Activated CD8-positive, alpha-beta T cell treated with anti-CD3 and anti-CD28 coated beads, Interleukin-2, amount 10 ng/mL, durations not matched to agents 7 days and 5 days (primary cell): ENCODE measurements around the gene SRP54. TPM values are rescaled to one million over a fixed set of nuclear protein-coding genes. Genes with fewer than 3 reads are reported as not detected.
"Not testable (repeated sequence)": the region's sequence is repeated elsewhere in the genome, so short reads cannot be mapped to it uniquely, and the experiment has no call there.

Experiments used
- ATAC-seq: fragments of 150-1000 bp; cut with Tn5 transposase; one replicate; pipeline ENCODE4 v1.10.0; 2021; ENCODE audit warnings: moderate library complexity
- CTCF ChIA-PET: fragments of 350-600 bp; sonication (Branson Sonifier 250); formaldehyde crosslinking; loops from one replicate; lab custom pipeline; 2021; ENCODE audit warnings: antibody characterized with exemption; lab: Charles Lee
- POLR2A ChIA-PET: fragments of 350-600 bp; sonication (Branson Sonifier 250); formaldehyde crosslinking; loops from one replicate; lab custom pipeline; 2021; ENCODE audit warnings: antibody characterized with exemption; lab: Charles Lee
- DNase-seq: peaks from one replicate; pipeline ENCODE4 v3.0.0-alpha.2; 2020
- H3K27ac Mint-ChIP-seq: one replicate; pipeline ENCODE4 v1.8.0; 2021; ENCODE audit warnings: mild to moderate bottlenecking, mixed read lengths
- H3K27me3 Mint-ChIP-seq: one replicate; pipeline ENCODE4 v1.8.0; 2021; ENCODE audit warnings: low read depth, mixed read lengths
- H3K36me3 Mint-ChIP-seq: one replicate; pipeline ENCODE4 v1.8.0; 2021; ENCODE audit warnings: low read depth, mixed read lengths
- H3K4me1 Mint-ChIP-seq: one replicate; pipeline ENCODE4 v1.8.0; 2021; ENCODE audit warnings: low read depth, mixed read lengths
- H3K4me3 Mint-ChIP-seq: one replicate; pipeline ENCODE4 v1.8.0; 2021; ENCODE audit warnings: mild to moderate bottlenecking, mixed read lengths
- H3K9me3 Mint-ChIP-seq: one replicate; pipeline ENCODE4 v1.8.0; 2022; ENCODE audit warnings: mixed read lengths; ENCODE audit not compliant: insufficient read depth
- total RNA-seq, 2 experiments: library from RNA; stranded (reverse); gene quantifications; one replicate each; pipeline ENCODE4 v1.2.3, GENCODE V29; 2021

SRP54 gene
- total RNA-seq = 10 to 100 TPM; 58.6 to 61.6 TPM

DNA sequence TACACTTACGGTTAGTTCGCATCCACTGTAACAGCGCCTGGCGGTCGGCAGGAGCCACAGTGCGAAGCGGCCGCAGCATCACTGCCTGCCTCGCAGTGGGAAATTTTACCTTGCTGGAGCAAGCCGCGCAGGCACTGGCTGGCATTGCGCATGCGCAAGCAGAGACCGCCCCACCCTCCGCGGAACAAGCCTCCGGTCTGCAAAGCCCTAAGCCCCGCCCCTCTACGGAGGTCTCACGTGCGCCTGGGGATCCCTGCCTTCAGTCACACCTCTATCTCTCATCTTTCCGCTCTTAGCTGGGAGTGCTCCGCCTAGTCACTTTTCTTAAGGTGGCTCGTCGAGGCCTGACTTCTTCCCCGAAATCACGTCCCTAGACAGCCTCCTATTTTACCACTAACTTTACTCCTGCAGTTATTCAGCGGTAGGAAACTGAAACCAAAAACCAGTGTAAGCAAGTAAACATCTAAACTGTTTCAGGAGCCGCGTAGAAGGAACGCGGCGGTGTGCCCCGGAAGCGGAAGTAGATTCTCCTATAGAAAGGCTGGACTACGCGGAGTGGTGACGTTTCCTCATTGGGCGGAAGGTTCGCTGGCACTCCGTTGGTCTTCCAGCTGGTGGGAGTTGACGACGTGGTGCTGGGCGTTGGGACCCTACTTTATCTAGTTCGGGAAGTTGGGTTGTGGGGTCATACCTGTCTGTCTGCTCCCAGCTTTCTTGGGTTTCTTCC is at the start of gene SRP54:
TSS of gene SRP54 (plus strand) at position 572 of the 727 bp plus-strand sequence. CDS start 13,718 bp downstream, outside the sequence.
- Mint-ChIP-seq H3K4me3 (no peak within 1 kb of the TSS), H3K9me3 (no peaks in the 10 kb centered on the region), H3K4me1 (peaks cover 18% of the 10 kb centered on the region), H3K36me3 (peaks cover 17% of the 10 kb centered on the region), H3K27ac (no peak within 1 kb of the TSS), H3K27me3 (no peaks in the 10 kb centered on the region)
- DNase-seq (peak; percentile 100), ATAC-seq (peak; percentile 93)
- CTCF ChIA-PET = interaction anchor here (0.8 to 2.6 kb wide), 16 partner anchors 9 to 152 kb away, joined by 3 to 10 read pairs (median 4); partner anchors contain the start of genes BAZ1A, PPP2R3C and PRORP
- POLR2A ChIA-PET = interaction anchor here (0.6 to 4.5 kb wide), 21 partner anchors 11 to 439 kb away, joined by 3 to 43 read pairs (median 4); partner anchors contain the start of genes BAZ1A, FAM177A1, NFKBIA and PPP2R3C

DNA sequence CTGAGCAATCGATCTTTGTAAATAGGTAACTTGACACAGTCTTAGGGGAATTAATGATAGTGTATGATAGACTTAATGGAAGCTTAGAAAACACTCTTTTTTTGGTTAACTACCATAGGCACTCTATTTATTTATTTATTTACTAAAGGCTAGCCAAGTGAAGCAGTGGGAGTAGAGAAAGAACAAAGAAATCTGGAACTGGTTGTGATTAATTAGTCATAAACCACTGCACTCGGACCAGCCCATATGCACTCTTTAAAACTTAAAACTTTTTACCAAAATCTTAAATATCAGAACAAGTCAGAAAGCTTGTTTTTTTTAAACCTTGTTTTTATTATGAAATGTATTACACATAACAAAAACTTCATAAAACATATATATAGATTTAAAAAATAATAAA is 49.5 kb upstream of the SRP54 start:
- Mint-ChIP-seq H3K4me3 (no peak overlapping the region), H3K9me3 (no peaks in the 10 kb centered on the region), H3K27ac (no peak overlapping the region), H3K4me1 (peaks cover 29% of the 10 kb centered on the region), H3K27me3 (no peaks in the 10 kb centered on the region), H3K36me3 (peaks cover 9% of the 10 kb centered on the region)
- no peak for ATAC-seq
- no peak for DNase-seq
- ChIA-PET CTCF (no interaction called here), POLR2A (interaction anchor here (0.6 to 4.6 kb wide), 4 partner anchors 49 to 63 kb away, joined by 3 to 14 read pairs (median 4); partner anchors contain the start of gene SRP54)

DNA sequence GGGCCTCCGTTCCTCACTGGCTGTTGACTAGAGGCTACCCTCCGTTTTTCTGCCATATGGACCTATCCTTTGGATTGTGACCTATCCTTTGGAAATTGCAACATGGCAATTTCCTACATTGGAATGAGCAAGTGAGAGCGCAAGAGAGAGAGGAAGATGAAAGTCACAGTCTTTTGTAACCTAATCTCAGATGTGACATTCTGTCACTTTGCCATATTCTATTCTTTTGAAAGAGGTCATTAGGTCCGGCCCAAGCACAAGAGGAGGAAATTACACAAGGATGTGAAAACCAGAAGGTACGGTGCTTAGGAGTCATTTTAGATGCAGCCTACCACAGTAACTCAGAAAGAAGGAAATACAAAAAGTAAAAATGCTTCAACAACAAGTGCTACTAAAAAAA is 47.3 kb upstream of the SRP54 start:
- Mint-ChIP-seq H3K27me3 (no peaks in the 10 kb centered on the region), H3K36me3 (peaks cover 4% of the 10 kb centered on the region), H3K4me1 (peaks cover 14% of the 10 kb centered on the region), H3K9me3 (no peaks in the 10 kb centered on the region), H3K27ac (no peak overlapping the region), H3K4me3 (no peak overlapping the region)
- CTCF ChIA-PET = no interaction called here
- ATAC-seq (no peak), DNase-seq (no peak)
- POLR2A ChIA-PET = interaction anchor here (1.3 to 4.6 kb wide), 2 partner anchors 47 to 468 kb away, joined by 3 to 14 read pairs; partner anchors contain the start of gene SRP54

DNA sequence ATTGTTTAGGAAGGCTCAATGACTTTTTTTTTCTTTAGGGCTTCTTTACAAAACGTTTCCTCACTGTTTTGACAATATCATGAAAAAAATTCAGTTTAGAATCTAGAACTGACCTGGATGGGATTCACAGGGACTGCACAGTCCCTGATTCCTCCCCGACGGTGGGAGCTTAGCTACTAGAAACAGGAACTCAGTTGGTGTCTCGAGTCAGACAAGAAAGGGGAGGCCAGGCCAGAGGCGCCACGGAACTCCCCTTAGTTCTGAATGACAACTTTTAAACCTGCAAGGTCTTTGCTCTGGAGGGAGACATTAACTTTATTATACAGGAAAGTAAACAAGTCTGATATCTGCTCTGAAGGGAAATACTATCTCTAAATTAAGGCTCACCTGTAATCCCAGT is 45.4 kb upstream of the SRP54 start:
- Mint-ChIP-seq H3K27ac (no peak overlapping the region), H3K27me3 (no peaks in the 10 kb centered on the region)

DNA sequence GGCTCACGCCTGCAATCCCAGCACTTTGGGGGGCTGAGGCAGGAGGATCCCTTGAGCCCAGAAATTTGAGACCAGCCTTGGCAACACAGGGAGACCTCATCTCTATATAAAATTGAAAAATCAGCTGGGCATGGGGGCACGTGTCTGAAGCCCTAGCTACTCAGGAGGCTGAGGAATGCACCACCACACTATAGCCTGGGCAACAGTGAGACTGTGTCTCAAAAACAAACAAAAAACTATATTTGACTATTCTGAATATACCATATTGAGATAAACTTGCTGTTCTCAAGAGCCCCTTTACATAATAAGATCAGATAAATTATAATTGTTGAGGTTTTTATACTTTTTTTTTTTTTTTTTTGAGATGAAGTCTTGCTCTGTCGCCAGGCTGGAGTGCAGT is 44.9 kb upstream of the SRP54 start:
- CTCF ChIA-PET = no interaction called here
- no peaks in the 10 kb centered on the region for H3K27me3 Mint-ChIP-seq
- H3K36me3 Mint-ChIP-seq = peaks cover 5% of the 10 kb centered on the region
- H3K9me3 Mint-ChIP-seq = no peaks in the 10 kb centered on the region
- ATAC-seq (peak; percentile 33), DNase-seq (no peak)
- H3K4me3 Mint-ChIP-seq = no peak overlapping the region
- H3K4me1 Mint-ChIP-seq = peaks cover 3% of the 10 kb centered on the region
- POLR2A ChIA-PET = no interaction called here
- no peak overlapping the region for H3K27ac Mint-ChIP-seq

More for the DNA sequence above, 45.4 kb upstream of the SRP54 start:
- ChIA-PET CTCF (no interaction called here), POLR2A (no interaction called here)
- no peak for DNase-seq
- H3K36me3 Mint-ChIP-seq = peaks cover 5% of the 10 kb centered on the region
- H3K9me3 Mint-ChIP-seq = no peaks in the 10 kb centered on the region
- peaks cover 3% of the 10 kb centered on the region for H3K4me1 Mint-ChIP-seq
- ATAC-seq = no peak
- H3K4me3 Mint-ChIP-seq = no peak overlapping the region

DNA sequence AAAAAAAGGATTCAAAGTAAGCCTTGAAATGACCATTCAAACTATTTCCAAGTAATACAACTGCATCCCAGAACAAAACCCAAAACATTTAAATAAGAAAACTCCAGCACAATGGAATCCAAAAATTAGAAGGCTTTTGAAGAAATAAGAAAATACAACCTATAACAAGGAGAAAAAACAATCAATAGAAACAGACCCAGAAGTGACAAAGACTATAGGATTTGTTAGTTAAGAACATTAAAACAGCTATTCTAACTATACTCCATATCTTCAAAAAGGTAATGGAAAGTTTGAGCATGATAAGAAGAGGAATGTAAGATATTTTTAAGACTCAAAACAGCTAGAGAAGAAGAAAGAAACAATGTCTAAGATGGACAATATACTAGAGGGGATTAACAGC is 39.3 kb upstream of the SRP54 start:
- CTCF ChIA-PET = no interaction called here
- Mint-ChIP-seq H3K27me3 (no peaks in the 10 kb centered on the region), H3K4me3 (no peak overlapping the region), H3K36me3 (peaks cover 21% of the 10 kb centered on the region), H3K4me1 (no peaks in the 10 kb centered on the region), H3K27ac (no peak overlapping the region), H3K9me3 (peaks cover 8% of the 10 kb centered on the region)
- POLR2A ChIA-PET = interaction anchor here (0.6 kb wide), 1 partner anchor 123 kb away, joined by 3 read pairs; no protein-coding TSS in a partner anchor
- DNase-seq = no peak
- no peak for ATAC-seq

DNA sequence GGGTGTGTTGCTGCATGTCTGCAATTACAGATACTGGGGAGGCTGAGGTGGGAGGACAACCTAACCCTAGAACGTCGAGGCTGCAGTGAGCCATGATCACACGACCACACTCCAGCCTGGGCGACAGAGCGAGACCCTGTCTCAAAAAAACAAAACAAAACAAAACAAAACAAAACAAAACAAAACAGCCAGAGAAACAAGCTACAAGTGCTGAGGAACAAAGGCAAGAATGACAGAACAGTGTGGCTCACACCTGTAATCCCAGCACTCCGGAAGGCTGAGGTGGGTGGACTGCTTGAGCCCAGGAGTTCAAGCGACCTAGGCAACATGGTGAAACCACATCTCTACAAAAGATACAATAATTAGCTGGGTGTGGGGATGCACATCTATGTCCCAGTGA is 38.0 kb upstream of the SRP54 start:
- CTCF ChIA-PET = no interaction called here
- no peaks in the 10 kb centered on the region for H3K27me3 Mint-ChIP-seq
- H3K9me3 Mint-ChIP-seq = peaks cover 8% of the 10 kb centered on the region

DNA sequence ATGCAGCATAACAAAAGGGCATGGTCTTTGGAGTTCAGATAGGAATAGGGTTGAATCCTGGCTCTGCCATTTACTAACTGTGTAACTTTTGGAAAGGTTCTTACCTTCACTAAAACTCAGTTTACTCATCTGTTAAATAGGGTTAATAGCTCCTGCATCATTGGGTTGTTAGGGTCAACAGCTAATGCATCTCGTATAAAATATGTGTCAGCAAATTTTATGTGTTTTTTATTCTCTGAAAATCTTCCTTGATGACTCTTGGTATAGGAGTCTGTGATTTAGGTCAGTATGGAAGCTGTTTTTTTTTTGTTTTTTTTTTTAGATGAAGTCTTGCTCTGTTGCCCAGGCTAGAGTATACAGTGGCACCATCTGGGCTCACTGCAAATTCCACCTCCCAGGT is 36.1 kb upstream of the SRP54 start:
- Mint-ChIP-seq H3K4me1 (no peaks in the 10 kb centered on the region), H3K27ac (no peak overlapping the region), H3K4me3 (no peak overlapping the region), H3K36me3 (peaks cover 27% of the 10 kb centered on the region), H3K9me3 (peaks cover 8% of the 10 kb centered on the region), H3K27me3 (no peaks in the 10 kb centered on the region)
- ChIA-PET POLR2A (no interaction called here), CTCF (interaction anchor here (1.2 kb wide), 1 partner anchor 274 kb away, joined by 3 read pairs; no protein-coding TSS in a partner anchor)
- DNase-seq (no peak), ATAC-seq (no peak)

More for the DNA sequence above, 38.0 kb upstream of the SRP54 start:
- no peak overlapping the region for H3K4me3 Mint-ChIP-seq
- no peaks in the 10 kb centered on the region for H3K4me1 Mint-ChIP-seq
- POLR2A ChIA-PET = no interaction called here
- peaks cover 21% of the 10 kb centered on the region for H3K36me3 Mint-ChIP-seq
- no peak for DNase-seq
- H3K27ac Mint-ChIP-seq = no peak overlapping the region
- no peak for ATAC-seq

DNA sequence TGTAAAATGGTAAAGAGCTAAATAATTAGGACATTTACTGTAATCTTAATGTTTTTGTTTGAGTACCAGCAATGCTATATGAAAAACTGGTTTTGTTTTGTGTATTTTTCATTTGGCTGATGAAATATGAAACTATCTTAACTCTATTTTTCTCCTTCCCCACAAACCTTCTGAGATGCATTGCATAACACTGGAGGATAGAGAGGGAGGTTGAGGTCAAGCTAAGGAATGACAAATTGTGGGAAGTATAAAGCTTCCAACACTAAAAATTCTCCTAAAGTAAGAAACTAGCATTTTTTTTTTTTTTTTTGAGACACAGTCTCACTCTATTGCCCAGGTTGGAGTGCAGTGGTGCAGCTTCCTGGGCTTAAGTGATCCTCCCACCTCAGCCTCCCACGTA is 31.5 kb upstream of the SRP54 start:
- Mint-ChIP-seq H3K36me3 (peaks cover 23% of the 10 kb centered on the region), H3K27ac (no peak overlapping the region), H3K4me1 (no peaks in the 10 kb centered on the region), H3K9me3 (no peaks in the 10 kb centered on the region), H3K27me3 (no peaks in the 10 kb centered on the region), H3K4me3 (no peak overlapping the region)
- ChIA-PET POLR2A (no interaction called here), CTCF (no interaction called here)
- ATAC-seq = no peak
- DNase-seq = no peak

DNA sequence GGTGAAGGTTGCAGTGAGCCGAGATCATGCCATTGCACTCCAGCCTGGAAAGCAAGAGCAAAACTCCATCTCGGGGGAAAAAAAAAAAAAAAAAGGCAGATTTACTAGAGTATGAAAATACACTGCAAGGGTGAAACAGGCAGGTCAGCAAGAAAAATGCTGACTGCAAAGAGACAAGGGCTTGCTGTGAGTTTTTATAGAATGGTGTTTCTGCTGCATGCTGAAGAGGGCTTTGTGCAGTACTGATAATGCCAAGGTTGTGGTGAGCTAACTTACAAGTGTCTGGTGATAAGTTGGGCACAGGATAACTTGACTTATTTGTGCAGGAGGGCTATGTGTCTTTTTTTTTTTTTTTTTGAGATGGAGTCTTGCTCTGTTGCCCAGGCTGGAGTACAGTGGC is 25.9 kb upstream of the SRP54 start:
- no peak for DNase-seq
- ChIA-PET POLR2A (no interaction called here), CTCF (no interaction called here)
- no peaks in the 10 kb centered on the region for H3K9me3 Mint-ChIP-seq
- H3K4me1 Mint-ChIP-seq = no peaks in the 10 kb centered on the region
- H3K27ac Mint-ChIP-seq = no peak overlapping the region
- no peak for ATAC-seq
- H3K36me3 Mint-ChIP-seq = peaks cover 30% of the 10 kb centered on the region
- no peak overlapping the region for H3K4me3 Mint-ChIP-seq
- H3K27me3 Mint-ChIP-seq = no peaks in the 10 kb centered on the region

DNA sequence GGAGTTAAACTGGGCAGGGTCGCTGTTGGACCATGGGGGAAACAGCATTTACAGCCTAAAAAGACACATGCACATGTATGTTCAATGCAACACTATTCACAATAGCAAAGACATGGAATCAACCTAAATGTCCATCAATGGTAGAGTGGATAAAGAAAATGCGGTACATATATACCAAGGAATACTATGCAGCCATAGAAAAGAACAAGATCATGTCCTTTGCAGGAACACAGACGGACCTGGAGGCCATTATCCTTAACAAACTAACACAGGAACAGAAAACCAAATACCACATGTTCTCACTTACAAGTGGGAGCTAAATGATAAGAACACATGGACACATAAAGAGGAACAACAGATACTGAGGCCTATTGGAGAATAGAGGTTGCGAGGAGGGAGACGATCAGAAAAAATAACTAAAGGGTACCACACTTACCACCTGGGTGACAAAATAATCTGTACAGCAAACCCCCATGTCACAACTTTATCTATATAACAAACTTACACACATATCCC is 25.0 kb upstream of the SRP54 start:
- Mint-ChIP-seq H3K4me3 (no peak overlapping the region), H3K36me3 (peaks cover 26% of the 10 kb centered on the region), H3K9me3 (no peaks in the 10 kb centered on the region), H3K27ac (no peak overlapping the region), H3K27me3 (no peaks in the 10 kb centered on the region), H3K4me1 (no peaks in the 10 kb centered on the region)
- ChIA-PET CTCF (no interaction called here), POLR2A (no interaction called here)
- no peak for DNase-seq
- no peak for ATAC-seq

DNA sequence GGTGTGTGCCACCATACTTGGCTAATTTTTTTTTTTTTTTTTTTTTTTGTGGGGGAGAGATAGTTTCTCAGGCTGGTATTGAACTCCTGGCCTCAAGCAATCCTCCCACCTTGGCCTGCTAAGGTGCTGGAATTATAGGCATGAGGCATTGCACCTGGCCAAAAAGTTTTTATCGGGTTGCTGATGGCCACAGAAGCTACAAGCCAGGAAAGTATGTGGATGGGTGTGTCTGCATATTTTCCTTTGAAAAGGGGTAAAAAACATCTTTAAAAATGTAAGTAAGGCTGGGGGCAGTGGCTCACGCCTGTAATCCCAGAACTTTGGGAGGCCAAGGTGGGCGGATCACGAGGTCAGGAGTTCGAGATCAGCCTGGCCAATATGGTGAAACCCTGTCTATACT is 20.7 kb upstream of the SRP54 start:
- H3K27me3 Mint-ChIP-seq, POLR2A ChIA-PET, DNase-seq, H3K9me3 Mint-ChIP-seq, ATAC-seq, CTCF ChIA-PET, H3K4me3 Mint-ChIP-seq, H3K4me1 Mint-ChIP-seq, H3K27ac Mint-ChIP-seq: not testable (repeated sequence)
- H3K36me3 Mint-ChIP-seq = peaks cover 21% of the 10 kb centered on the region
